Neural crest cell (in vitro differentiated cells): ENCODE data around the gene KHDC4. TPM values are rescaled to one million over a fixed set of nuclear protein-coding genes. Genes with fewer than 3 reads are reported as not detected.
"Not testable (repeated sequence)": the region's sequence is repeated elsewhere in the genome, so short reads cannot be mapped to it uniquely, and the experiment has no call there.

Experiments
- DNase-seq: peaks from one replicate; pipeline ENCODE4 v3.0.0; 2021; ENCODE audit warnings: low read depth, mixed read lengths, low spot score
- H3K27ac Mint-ChIP-seq: one replicate; pipeline ENCODE4 v1.8.0; 2021; ENCODE audit warnings: mild to moderate bottlenecking, mixed read lengths; ENCODE audit not compliant: unreplicated experiment
- H3K27me3 Mint-ChIP-seq: 2 replicates; pipeline ENCODE4 v1.8.0; 2021; ENCODE audit warnings: low read depth, mild to moderate bottlenecking, mixed read lengths
- H3K36me3 Mint-ChIP-seq: 2 replicates; pipeline ENCODE4 v1.8.0; 2021; ENCODE audit warnings: low read depth, mild to moderate bottlenecking, mixed read lengths
- H3K4me1 Mint-ChIP-seq: 2 replicates; pipeline ENCODE4 v1.8.0; 2021; ENCODE audit warnings: mixed read lengths
- H3K4me3 Mint-ChIP-seq: one replicate; pipeline ENCODE4 v1.8.0; 2021; ENCODE audit warnings: mild to moderate bottlenecking, mixed read lengths
- H3K9me3 Mint-ChIP-seq: 2 replicates; pipeline ENCODE4 v1.8.0; 2021; ENCODE audit warnings: mixed read lengths
- total RNA-seq: library from RNA; stranded (reverse); gene quantifications from 2 replicates; pipeline ENCODE4 v1.2.1, GENCODE V29; 2021
- TF ChIP-seq, protein P1 (sequence below): fragments of 200-600 bp; sonication (generic); conservative IDR thresholded peaks from 2 replicates; pipeline ENCODE4 v1.5.0; 2021; ENCODE audit warnings: antibody characterized with exemption, mild to moderate bottlenecking

Gene KHDC4
- total RNA-seq, 1 donor from 2014 or later, result 69.9 TPM

- DNase-seq, result no peak
- Mint-ChIP-seq H3K4me1 (peaks cover 21% of the 10 kb centered on the region), H3K4me3 (peak overlapping the region; percentile 96), H3K36me3 (peaks cover 16% of the 10 kb centered on the region), H3K9me3 (no peaks in the 10 kb centered on the region), H3K27me3 (no peaks in the 10 kb centered on the region), H3K27ac (no peak overlapping the region)
- TF ChIP-seq, protein P1, sequence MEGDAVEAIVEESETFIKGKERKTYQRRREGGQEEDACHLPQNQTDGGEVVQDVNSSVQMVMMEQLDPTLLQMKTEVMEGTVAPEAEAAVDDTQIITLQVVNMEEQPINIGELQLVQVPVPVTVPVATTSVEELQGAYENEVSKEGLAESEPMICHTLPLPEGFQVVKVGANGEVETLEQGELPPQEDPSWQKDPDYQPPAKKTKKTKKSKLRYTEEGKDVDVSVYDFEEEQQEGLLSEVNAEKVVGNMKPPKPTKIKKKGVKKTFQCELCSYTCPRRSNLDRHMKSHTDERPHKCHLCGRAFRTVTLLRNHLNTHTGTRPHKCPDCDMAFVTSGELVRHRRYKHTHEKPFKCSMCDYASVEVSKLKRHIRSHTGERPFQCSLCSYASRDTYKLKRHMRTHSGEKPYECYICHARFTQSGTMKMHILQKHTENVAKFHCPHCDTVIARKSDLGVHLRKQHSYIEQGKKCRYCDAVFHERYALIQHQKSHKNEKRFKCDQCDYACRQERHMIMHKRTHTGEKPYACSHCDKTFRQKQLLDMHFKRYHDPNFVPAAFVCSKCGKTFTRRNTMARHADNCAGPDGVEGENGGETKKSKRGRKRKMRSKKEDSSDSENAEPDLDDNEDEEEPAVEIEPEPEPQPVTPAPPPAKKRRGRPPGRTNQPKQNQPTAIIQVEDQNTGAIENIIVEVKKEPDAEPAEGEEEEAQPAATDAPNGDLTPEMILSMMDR, result no peak
Measured at GRCh38 chr1:155909894-155910293, 24.3 kb downstream of the KHDC4 start.

GRCh38 chr1:155904261-155904660 is 30.0 kb downstream of the KHDC4 start:
- TF ChIP-seq, protein P1, result no peak
- H3K27ac Mint-ChIP-seq, result no peak overlapping the region
- no peaks in the 10 kb centered on the region for H3K27me3 Mint-ChIP-seq
- H3K4me1 Mint-ChIP-seq, result no peaks in the 10 kb centered on the region
- peaks cover 13% of the 10 kb centered on the region for H3K36me3 Mint-ChIP-seq
- no peak for DNase-seq
- H3K4me3 Mint-ChIP-seq, result no peak overlapping the region
- no peaks in the 10 kb centered on the region for H3K9me3 Mint-ChIP-seq

DNA sequence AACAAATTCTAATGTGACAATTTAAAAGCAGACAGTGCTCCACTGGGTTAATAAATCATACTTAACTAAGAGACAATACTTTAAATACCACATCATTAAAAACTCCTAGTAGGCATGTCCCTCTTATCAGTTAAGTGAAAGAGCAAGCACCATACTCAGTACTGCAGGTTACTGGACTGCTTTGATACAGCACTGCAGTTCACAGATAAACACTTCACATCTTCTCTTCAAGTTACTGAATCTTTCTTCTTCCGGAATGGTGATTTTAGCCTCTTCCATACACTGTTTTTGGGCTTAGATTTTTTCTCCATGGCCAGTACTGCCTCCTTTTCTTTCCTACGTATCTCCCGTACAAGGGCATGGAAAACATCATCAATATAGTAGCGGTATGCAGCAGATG is 34.1 kb downstream of the KHDC4 start:
- Mint-ChIP-seq H3K27me3 (no peaks in the 10 kb centered on the region), H3K9me3 (no peaks in the 10 kb centered on the region), H3K27ac (no peak overlapping the region), H3K4me3 (no peak overlapping the region), H3K4me1 (no peaks in the 10 kb centered on the region), H3K36me3 (peaks cover 12% of the 10 kb centered on the region)
- TF ChIP-seq, protein P1, result no peak
- DNase-seq, result no peak

GRCh38 chr1:155899683-155900082 is 34.5 kb downstream of the KHDC4 start:
- Mint-ChIP-seq H3K4me1 (no peaks in the 10 kb centered on the region), H3K9me3 (no peaks in the 10 kb centered on the region), H3K4me3 (no peak overlapping the region), H3K27ac (no peak overlapping the region), H3K27me3 (no peaks in the 10 kb centered on the region), H3K36me3 (peaks cover 11% of the 10 kb centered on the region)
- TF ChIP-seq, protein P1, result no peak
- DNase-seq, result no peak

DNA sequence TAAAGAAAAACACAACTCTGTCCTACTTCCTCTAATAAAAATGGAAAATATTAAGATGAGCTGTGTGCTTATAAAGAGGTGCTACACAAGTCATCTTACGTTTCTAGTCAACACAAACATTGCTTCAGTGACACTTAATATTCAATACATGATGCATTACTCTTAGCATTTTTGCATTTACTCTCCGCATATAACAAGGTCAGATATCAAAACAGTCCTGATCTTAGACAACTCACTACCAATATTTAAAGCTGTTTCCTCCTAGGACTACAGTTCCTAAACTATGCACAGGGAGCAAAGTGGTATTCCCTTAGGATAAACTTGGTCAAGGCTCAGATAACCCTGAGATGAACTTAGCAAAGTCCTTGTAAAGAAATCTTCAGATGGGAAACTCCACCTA is 35.3 kb downstream of the KHDC4 start:
- Mint-ChIP-seq H3K9me3 (no peaks in the 10 kb centered on the region), H3K36me3 (peaks cover 6% of the 10 kb centered on the region), H3K27me3 (no peaks in the 10 kb centered on the region), H3K4me1 (no peaks in the 10 kb centered on the region), H3K4me3 (no peak overlapping the region), H3K27ac (no peak overlapping the region)
- no peak for DNase-seq
- TF ChIP-seq, protein P1, result no peak

- H3K27ac Mint-ChIP-seq, result no peak overlapping the region
- H3K4me1 Mint-ChIP-seq, result peaks cover 4% of the 10 kb centered on the region
- peaks cover 6% of the 10 kb centered on the region for H3K36me3 Mint-ChIP-seq
- TF ChIP-seq, protein P1, result no peak
- H3K27me3 Mint-ChIP-seq, result no peaks in the 10 kb centered on the region
- no peak overlapping the region for H3K4me3 Mint-ChIP-seq
- H3K9me3 Mint-ChIP-seq, result no peaks in the 10 kb centered on the region
- no peak for DNase-seq
Measured at GRCh38 chr1:155897746-155898145, 36.5 kb downstream of the KHDC4 start.

DNA sequence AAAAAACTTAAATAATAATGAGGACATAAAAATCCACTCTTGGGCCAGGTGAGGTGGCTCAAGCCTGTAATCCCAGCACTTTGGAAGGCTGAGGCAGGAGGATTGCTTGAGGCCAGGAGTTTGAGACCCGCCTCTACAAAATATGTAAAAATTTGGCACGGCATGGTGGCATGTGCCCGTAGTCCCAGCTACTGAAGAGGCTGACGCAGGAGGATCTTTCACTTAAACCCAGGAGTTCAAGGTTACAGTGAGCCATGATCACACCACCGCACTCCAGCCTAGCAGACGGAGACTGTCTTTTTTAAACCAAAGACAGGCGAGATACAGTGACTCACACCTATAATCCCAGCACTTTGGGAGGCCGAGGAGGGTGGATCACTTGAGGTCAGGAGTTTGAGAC is 37.7 kb downstream of the KHDC4 start:
- not testable (repeated sequence) for H3K36me3 Mint-ChIP-seq, H3K9me3 Mint-ChIP-seq, H3K27ac Mint-ChIP-seq, H3K27me3 Mint-ChIP-seq, DNase-seq, H3K4me3 Mint-ChIP-seq, H3K4me1 Mint-ChIP-seq

DNA sequence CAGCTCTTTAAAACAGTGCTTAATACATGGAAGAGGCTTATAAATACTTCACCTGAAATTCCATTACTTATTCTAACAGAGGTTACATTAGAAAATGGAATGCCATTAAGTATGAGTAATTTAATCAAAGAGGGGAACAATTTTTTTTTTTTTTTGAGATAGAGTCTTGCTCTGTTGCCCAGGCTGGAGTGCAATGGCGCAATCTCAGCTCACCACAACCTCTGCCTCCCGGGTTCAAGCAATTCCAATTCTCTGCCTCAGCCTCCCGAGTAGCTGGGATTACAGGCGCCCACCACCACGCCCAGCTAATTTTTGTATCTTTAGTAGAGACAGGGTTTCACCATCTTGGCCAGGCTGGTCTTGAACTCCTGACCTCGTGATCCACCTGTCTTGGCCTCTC is 38.6 kb downstream of the KHDC4 start:
- not testable (repeated sequence) for H3K36me3 Mint-ChIP-seq, H3K27me3 Mint-ChIP-seq, H3K27ac Mint-ChIP-seq, H3K4me1 Mint-ChIP-seq, DNase-seq, H3K4me3 Mint-ChIP-seq, H3K9me3 Mint-ChIP-seq
